ENCODE data around the gene GFER.

- no peak for TF ChIP-seq MAX (IDR thresholded peaks at IDR 0.05; ENCODE audit: low read depth)
- no peak for TF ChIP-seq CTCF (IDR thresholded peaks at IDR 0.05)
- no peak for TF ChIP-seq REST (IDR thresholded peaks at IDR 0.05; ENCODE audit: low read depth, low read length)
- no peak for TF ChIP-seq RXRA (IDR thresholded peaks at IDR 0.05; ENCODE audit: borderline replicate concordance, low read depth)
- no peak for TF ChIP-seq PBX3 (IDR thresholded peaks at IDR 0.05)
These were observed 22.3 kb upstream of the GFER start for GRCh38 chr16:1961651-1962067.
